HG03439 (cell line): ENCODE results near the gene APLF.
"Not testable (repeated sequence)": the region's sequence is repeated elsewhere in the genome, so short reads cannot be mapped to it uniquely, and the experiment has no call there.

Experiments
- ATAC-seq: cut with Tn5 transposase; IDR thresholded peaks from one replicate; pipeline ENCODE4 v1.9.1; 2021; ENCODE audit warnings: mild to moderate bottlenecking, moderate library complexity; ENCODE audit not compliant: unreplicated experiment

APLF gene

GRCh38 chr2:68570434-68570833, 103.0 kb downstream of the APLF start:
- not testable (repeated sequence) for ATAC-seq

GRCh38 chr2:68574202-68574791, 106.9 kb downstream of the APLF start:
- ATAC-seq = no peak

- ATAC-seq = no peak
Observed at GRCh38 chr2:68577183-68577582, 109.8 kb downstream of the APLF start.

- ATAC-seq = no peak
Observed at GRCh38 chr2:68579689-68580088, 112.3 kb downstream of the APLF start.

- ATAC-seq = no peak
Observed at GRCh38 chr2:68588589-68588988, 121.2 kb downstream of the APLF start.

- ATAC-seq = no peak
Observed at GRCh38 chr2:68589963-68590362, 122.6 kb downstream of the APLF start.

GRCh38 chr2:68590702-68591101, 123.3 kb downstream of the APLF start:
- no peak for ATAC-seq

GRCh38 chr2:68591225-68591624, 123.8 kb downstream of the APLF start:
- ATAC-seq = no peak

GRCh38 chr2:68594041-68594440, 126.7 kb downstream of the APLF start:
- ATAC-seq = no peak

GRCh38 chr2:68594674-68595492, 127.5 kb downstream of the APLF start:
- peak; percentile 81 for ATAC-seq

GRCh38 chr2:68595493-68595785, 128.1 kb downstream of the APLF start:
- not testable (repeated sequence) for ATAC-seq

- not testable (repeated sequence) for ATAC-seq
Observed at GRCh38 chr2:68600495-68600894, 133.1 kb downstream of the APLF start.

GRCh38 chr2:68603059-68603458, 135.7 kb downstream of the APLF start:
- no peak for ATAC-seq

- no peak for ATAC-seq
Observed at GRCh38 chr2:68604077-68604476, 136.7 kb downstream of the APLF start.

GRCh38 chr2:68605939-68606338, 138.6 kb downstream of the APLF start:
- ATAC-seq = no peak

GRCh38 chr2:68606759-68607158, 139.4 kb downstream of the APLF start:
- ATAC-seq = no peak

- no peak for ATAC-seq
Observed at GRCh38 chr2:68607837-68608236, 140.5 kb downstream of the APLF start.

GRCh38 chr2:68612765-68613519, 145.6 kb downstream of the APLF start:
- ATAC-seq = no peak

GRCh38 chr2:68620772-68621171, 153.4 kb downstream of the APLF start:
- no peak for ATAC-seq

- ATAC-seq = no peak
Observed at GRCh38 chr2:68623820-68624219, 156.4 kb downstream of the APLF start.

- ATAC-seq = no peak
Observed at GRCh38 chr2:68627615-68628014, 160.2 kb downstream of the APLF start.
